ENCODE data around the gene COTL1. TPM values are rescaled to one million over a fixed set of nuclear protein-coding genes. Genes with fewer than 3 reads are reported as not detected.

The COTL1 gene
- total RNA-seq, 2 experiments from 2014 or later = 125 to 232 TPM

GRCh38 chr16:84566545-84567257 lies 51.2 kb downstream of the COTL1 start:
- peaks cover 91% of the 10 kb centered on the region for H3K36me3 ChIP-seq (ENCODE audit: insufficient read depth, low read length)
- H3K9me3 ChIP-seq (ENCODE audit: low read length) = peaks cover 8% of the 10 kb centered on the region; the same call in 1 of the 2 replicates
- no peak for DNase-seq (ENCODE audit: low spot score)
- TF ChIP-seq CTCF (conservative IDR thresholded peaks at IDR 0.05; ENCODE audit: low read length) (no peak), EZH2phosphoT487 (IDR thresholded peaks at IDR 0.05; ENCODE audit: borderline replicate concordance, low read depth, low read length) (no peak)
- CTCF ChIA-PET (ENCODE audit: unreplicated experiment) = no interaction called here
- no peak overlapping the region for H3K27ac ChIP-seq (ENCODE audit: low read depth, low read length, poor library complexity, severe bottlenecking)
- H3K9me2 ChIP-seq (ENCODE audit: insufficient read depth, low read length) = no peaks in the 10 kb centered on the region
- H3K4me2 ChIP-seq (ENCODE audit: low read length) = no peak overlapping the region
- BruUV-seq (replicated peaks) = no TSS peak
- H2AFZ ChIP-seq (ENCODE audit: low read length) = no peak overlapping the region
- no peaks in the 10 kb centered on the region for H3K4me1 ChIP-seq (ENCODE audit: insufficient read depth, low read length, poor library complexity, severe bottlenecking)
- intact Hi-C loops (cut with micrococcal nuclease; ENCODE audit: unreplicated experiment) = no loop called here
- H4K20me1 ChIP-seq (ENCODE audit: insufficient read depth, low read length) = no peaks in the 10 kb centered on the region
- peaks cover 16% of the 10 kb centered on the region for H3K79me2 ChIP-seq (ENCODE audit: insufficient read depth, low read depth, low read length)
- H3K4me3 ChIP-seq (ENCODE audit: low read depth, low read length, poor library complexity, severe bottlenecking) = no peak overlapping the region
- POLR2A ChIA-PET = interaction anchor here (1.6 kb wide), 1 partner anchor 12 kb away, joined by 3 read pairs; no protein-coding TSS in a partner anchor

- H2AFZ ChIP-seq (ENCODE audit: low read length) = no peak overlapping the region
- POLR2A ChIA-PET = interaction anchor here (0.7 to 1.6 kb wide), 3 partner anchors 11 to 72 kb away, joined by 3 to 6 read pairs (median 3); no protein-coding TSS in a partner anchor
- TF ChIP-seq EZH2phosphoT487 (IDR thresholded peaks at IDR 0.05; ENCODE audit: borderline replicate concordance, low read depth, low read length) (no peak), CTCF (conservative IDR thresholded peaks at IDR 0.05; ENCODE audit: low read length) (no peak)
- H3K4me1 ChIP-seq (ENCODE audit: insufficient read depth, low read length, poor library complexity, severe bottlenecking) = no peaks in the 10 kb centered on the region
- no peak overlapping the region for H3K4me2 ChIP-seq (ENCODE audit: low read length)
- peaks cover 9% of the 10 kb centered on the region for H3K79me2 ChIP-seq (ENCODE audit: insufficient read depth, low read depth, low read length)
- H3K4me3 ChIP-seq (ENCODE audit: low read depth, low read length, poor library complexity, severe bottlenecking) = no peak overlapping the region
- H3K36me3 ChIP-seq (ENCODE audit: insufficient read depth, low read length) = peaks cover 91% of the 10 kb centered on the region
- no peak for DNase-seq (ENCODE audit: low spot score)
- CTCF ChIA-PET (ENCODE audit: unreplicated experiment) = no interaction called here
- no peak overlapping the region for H3K27ac ChIP-seq (ENCODE audit: low read depth, low read length, poor library complexity, severe bottlenecking)
- intact Hi-C loops (cut with micrococcal nuclease; ENCODE audit: unreplicated experiment) = no loop called here
- H3K9me3 ChIP-seq (ENCODE audit: low read length) = peaks cover 6% of the 10 kb centered on the region; the same call in 1 of the 2 replicates
- H4K20me1 ChIP-seq (ENCODE audit: insufficient read depth, low read length) = no peaks in the 10 kb centered on the region
- BruUV-seq (replicated peaks) = TSS peak; percentile 97
- H3K9me2 ChIP-seq (ENCODE audit: insufficient read depth, low read length) = no peaks in the 10 kb centered on the region
These were observed 52.0 kb downstream of the COTL1 start for GRCh38 chr16:84565669-84566495.

All from OCI-LY7 (cell line).